K562 (cell line): ENCODE measurements around the gene SLC16A6. TPM values are rescaled to one million over a fixed set of nuclear protein-coding genes. Genes with fewer than 3 reads are reported as not detected.
A peak's percentile ranks its signal among the peaks of the same experiment; 100 is the strongest.

Experiments
- ATAC-seq: fragments of 200-7000 bp; cut with Tn5 transposase; 3 replicates; pipeline ENCODE4 v1.9.1; 2020; ENCODE audit warnings: moderate library complexity
- Bru-seq: library from RNA; stranded (reverse); fragments of 400-500 nt; gene quantifications from one replicate; lab custom pipeline; 2021; lab: Mats Ljungman, UMichigan
- BruChase-seq, 2 experiments: library from RNA; stranded (reverse); fragments of 400-500 nt; gene quantifications; one replicate each; lab custom pipeline; 2021; lab: Mats Ljungman, UMichigan
- BruUV-seq: library from RNA; stranded (reverse); fragments of 400-500 nt; replicated peaks from 2 replicates; lab custom pipeline; 2021; lab: Mats Ljungman, UMichigan
- CTCF ChIA-PET: fragments of 300-600 bp; formaldehyde crosslinking; extraction: SDS; loops from one replicate; lab custom pipeline; 2021; ENCODE audit warnings: low intra/inter-chr PET ratio; lab: Yijun Ruan, JAX
- POLR2A ChIA-PET: fragments of 300-600, 350-650 bp; sonication (Branson Sonifier 250); formaldehyde crosslinking; extraction: SDS; loops from one replicate; lab custom pipeline; 2021; ENCODE audit warnings: antibody characterized with exemption, inconsistent platforms; lab: Yijun Ruan, JAX
- DNase-seq, 4 experiments: peaks; one replicate each; pipeline versions ENCODE4 v3.0.0 to v3.0.0-alpha.2; 2011 to 2018; ENCODE audit warnings: low spot score in 3 of 4, mixed read lengths in 3 of 4; ENCODE audit errors: extremely low read depth in 1 of 4
- FAIRE-seq: peaks from 2 replicates; lab custom pipeline; 2011; peaks lifted over from hg19 to GRCh38; lab: Jason Lieb, UNC
- H2AFZ ChIP-seq: 2 replicates; pipeline ENCODE4 v1.6.0; 2011; ENCODE audit warnings: low read depth, low read length, control low read depth, inconsistent platforms
- H3K27ac ChIP-seq: fragments of 200-600 bp; 3 replicates; pipeline ENCODE4 v1.8.0; 2011; ENCODE audit warnings: low read depth, mild to moderate bottlenecking, control low read depth, inconsistent platforms, low read length, moderate library complexity, mixed read lengths; ENCODE audit errors: extremely low read depth
- H3K27me3 ChIP-seq, 2 experiments: fragments of 300-600 bp in 1 of 2; 2 replicates in 1 of 2; 3 replicates in 1 of 2; pipeline versions ENCODE4 v1.6.0 to v1.8.0; 2011; ENCODE audit warnings: inconsistent platforms in 2 of 2, low read length in 2 of 2, mild to moderate bottlenecking in 1 of 2, mixed read lengths in 1 of 2, moderate library complexity in 1 of 2; ENCODE audit not compliant: control insufficient read depth in 2 of 2, insufficient read depth in 2 of 2
- H3K36me3 ChIP-seq: fragments of 300-600 bp; 3 replicates; pipeline ENCODE4 v1.8.0; 2011; ENCODE audit warnings: mild to moderate bottlenecking, low read length, inconsistent platforms; ENCODE audit not compliant: control insufficient read depth, insufficient read depth
- H3K4me1 ChIP-seq, 2 experiments: fragments of 200-600 bp in 1 of 2; replicated peaks in 1 of 2; 2 replicates in 1 of 2; 3 replicates in 1 of 2; pipeline versions ENCODE4 v1.5.1 to v1.8.0; 2011; ENCODE audit warnings: inconsistent platforms in 2 of 2, low read length in 2 of 2, mild to moderate bottlenecking in 1 of 2, mixed read lengths in 1 of 2, moderate library complexity in 1 of 2; ENCODE audit not compliant: control insufficient read depth in 2 of 2, insufficient read depth in 2 of 2
- H3K4me2 ChIP-seq: 2 replicates; pipeline ENCODE4 v1.6.1; 2011; ENCODE audit warnings: low read length, control low read depth, inconsistent platforms, mixed read lengths; ENCODE audit not compliant: insufficient read depth
- H3K4me3 ChIP-seq: fragments of 200-600 bp; sonication (generic), shearing (Covaris generic); 2 replicates; pipeline ENCODE4 v1.5.1; 2016; ENCODE audit warnings: control low read depth, inconsistent platforms
- H3K79me2 ChIP-seq: fragments of 200-600 bp; 3 replicates; pipeline ENCODE4 v1.8.0; 2011; ENCODE audit warnings: low read length, inconsistent platforms; ENCODE audit not compliant: control insufficient read depth, insufficient read depth
- H3K9ac ChIP-seq, 2 experiments: 2 replicates each; pipeline versions ENCODE4 v1.6.0 to v1.6.1; 2011; ENCODE audit warnings: low read depth in 2 of 2, low read length in 2 of 2, control low read depth in 1 of 2, inconsistent platforms in 1 of 2, mild to moderate bottlenecking in 1 of 2, mixed read lengths in 1 of 2; ENCODE audit not compliant: insufficient read depth in 1 of 2
- H3K9me1 ChIP-seq: one replicate; pipeline ENCODE4 v1.6.0; 2011; ENCODE audit warnings: inconsistent platforms, mild to moderate bottlenecking, low read length, moderate library complexity; ENCODE audit not compliant: control insufficient read depth, insufficient read depth
- H3K9me3 ChIP-seq: replicated peaks from 2 replicates; pipeline ENCODE4 v1.5.1; 2011; ENCODE audit warnings: low read depth, low read length, inconsistent platforms; ENCODE audit not compliant: control insufficient read depth, insufficient read depth
- H4K20me1 ChIP-seq: replicated peaks from 2 replicates; pipeline ENCODE4 v1.6.1; 2011; ENCODE audit warnings: low read length, inconsistent platforms, mixed read lengths; ENCODE audit not compliant: control insufficient read depth, insufficient read depth
- WGBS: fragments of 100-300 bp; shearing (Covaris generic); methylation state at CpG from one replicate; pipeline ENCODE4 v1.1.6; 2016; ENCODE audit warnings: low coverage, mixed read lengths; ENCODE audit not compliant: insufficient coverage; ENCODE audit errors: missing lambda C conversion rate; 5-methylcytosine and 5-hydroxymethylcytosine counted together
- in situ Hi-C: fragments of 300-500 bp; cut with MboI; formaldehyde crosslinking; loops from 4 replicates; pipeline ENCODE4 v1.15.0; 2018; ENCODE audit warnings: inconsistent platforms, mixed read lengths
- intact Hi-C: fragments of 100-400 bp; cut with micrococcal nuclease; formaldehyde crosslinking; loops from 2 replicates; pipeline ENCODE4 v1.14.2; 2022
- long read RNA-seq, 3 experiments: library from polyadenylated mRNA in 2 of 3; library from RNA in 1 of 3; unstranded in 2 of 3; stranded (forward) in 1 of 3; transcript quantifications; one replicate each; pipeline ENCODE4 v2.0.0, GENCODE V29; 2019 to 2022
- polyA minus RNA-seq, 3 experiments: library from RNA; depleted of rRNA, polyadenylated mRNA; stranded (reverse); fragments of >200 nt; gene quantifications; 2 replicates each; pipeline ENCODE4 v1.2.3, GENCODE V29; 2011
- polyA plus RNA-seq, 8 experiments: library from polyadenylated mRNA; depleted of rRNA in 4 of 8; stranded (reverse) in 5 of 8; unstranded in 3 of 8; fragments of >200 nt; fragmentation: Nextera tagmentation in 2 of 8; fragmentation: Illumina TruSeq in 1 of 8; extraction: Ambion mirVana in 2 of 8; extraction: Trizol in 1 of 8; gene quantifications; 2 replicates each; pipeline versions ENCODE4 v1.2.1 to v1.2.3, GENCODE V29; 2011 to 2014; ENCODE audit warnings: inconsistent platforms in 1 of 8, missing spikeins in 1 of 8
- total RNA-seq, 7 experiments: library from RNA; depleted of rRNA in 6 of 7; stranded (reverse); fragments of >200 nt in 6 of 7; fragmentation: Illumina TruSeq in 2 of 7; extraction: Trizol in 2 of 7; gene quantifications; 2 replicates each; pipeline versions ENCODE4 v1.2.1 to v1.2.3, GENCODE V29; 2011 to 2021; ENCODE audit warnings: low replicate concordance in 1 of 7
- TF ChIP-seq, protein P1 (sequence below): fragments of 200-600 bp; sonication (generic); IDR thresholded peaks from one replicate; pipeline ENCODE4 v1.6.1; 2012; ENCODE audit warnings: mild to moderate bottlenecking, low read depth, low read length, inconsistent platforms

The SLC16A6 gene
- 0.14 and 0.33 TPM in 2 replicates for total RNA-seq (2011; cell fraction: chromatin; rRNA removed; ENCODE audit: low replicate concordance)
- total RNA-seq (2011; cell fraction: nucleolus; rRNA removed): 0.17 TPM in 1 of 2 replicates, not detected in the other
- total RNA-seq (2011; cell fraction: nucleoplasm; rRNA removed): 0.23 and 0.51 TPM in 2 replicates
- total RNA-seq (2014; rRNA removed): 0.04 and 0.05 TPM in 2 replicates
- total RNA-seq (2014; rRNA removed; fragmentation: Illumina TruSeq; extraction: Trizol): 0.15 and 0.26 TPM in 2 replicates
- 0.11 and 0.15 TPM in 2 replicates for total RNA-seq (2015; rRNA removed; fragmentation: Illumina TruSeq; extraction: Trizol)
- 0.16 and 0.42 TPM in 2 replicates for total RNA-seq (2021)
- 0.05 and 0.11 TPM in 2 replicates for polyA plus RNA-seq (2011; rRNA removed)
- polyA plus RNA-seq (2011; cell fraction: cytosol; rRNA removed): 0.04 TPM in 1 of 2 replicates, not detected in the other
- 0.10 and 0.11 TPM in 2 replicates for polyA plus RNA-seq (2011; cell fraction: nucleus; rRNA removed)
- polyA plus RNA-seq (2012): 0.17 and 0.21 TPM in 2 replicates
- 0.11 and 0.31 TPM in 2 replicates for polyA plus RNA-seq (2014; fragmentation: Illumina TruSeq; extraction: Trizol)
- under 1 TPM; 0.08 to 0.27 TPM for polyA plus RNA-seq (2014; fragmentation: Nextera tagmentation; extraction: Ambion mirVana)
- 0.07 and 0.15 TPM in 2 replicates for polyA plus RNA-seq (2014; rRNA removed)
- 0.39 TPM in 1 of 2 replicates, not detected in the other for polyA minus RNA-seq (2011; rRNA and poly(A)+ RNA removed)
- polyA minus RNA-seq (2011; cell fraction: cytosol; rRNA and poly(A)+ RNA removed): 0.67 and 1.3 TPM in 2 replicates
- polyA minus RNA-seq (2011; cell fraction: nucleus; rRNA and poly(A)+ RNA removed): 0.27 TPM in 1 of 2 replicates, not detected in the other
- percentile 49 among the genes with signal in this experiment for Bru-seq, nascent RNA
- percentile 43 among the genes with signal in this experiment for BruChase-seq, experiment 1, labeled RNA remaining after a 2-hour chase
- BruChase-seq, experiment 2, labeled RNA remaining after a 6-hour chase: percentile 42 among the genes with signal in this experiment
- long read RNA-seq, experiment 1, partial matches to known transcripts: 1 of 4 reads
- long read RNA-seq, experiment 1, other reads (novel, unspliced or antisense): 0 of 4 reads
- long read RNA-seq, experiment 2: 0 reads
- long read RNA-seq, experiment 3: 0 reads

- Histone ChIP-seq H3K79me2 (no peaks in the 10 kb centered on the region), H3K27me3 (peaks cover under 1 to 6% of the 10 kb centered on the region in 2 experiments; a peak in 4 of 5 replicates), H3K27ac (peak within 1 kb of the TSS; percentile 91), H3K9me3 (no peaks in the 10 kb centered on the region), H3K9ac (peak within 1 kb of the TSS; percentile 85 to 96), H3K4me3 (peak within 1 kb of the TSS; percentile 74), H4K20me1 (no peaks in the 10 kb centered on the region), H3K36me3 (no peaks in the 10 kb centered on the region), H3K9me1 (no peaks in the 10 kb centered on the region), H2AFZ (peak within 1 kb of the TSS; percentile 92), H3K4me2 (peak within 1 kb of the TSS; percentile 93), H3K4me1 (peaks cover 8 to 22% of the 10 kb centered on the region in 2 experiments)
- CTCF ChIA-PET: interaction anchor here (0.6 kb wide), 2 partner anchors 27 to 86 kb away, joined by 3 to 4 read pairs; no protein-coding TSS in a partner anchor
- intact Hi-C loops (no loop called here), in situ Hi-C loops (no loop called here)
- peak; percentile 61 for FAIRE-seq
- WGBS: 4% methylated on average over 22 of the region's 96 CpGs
- BruUV-seq: no TSS peak
- peak; percentile 84 to 90 (median 86) for DNase-seq
- peak; percentile 85 for ATAC-seq
- POLR2A ChIA-PET: interaction anchor here (0.6 to 1.6 kb wide), 5 partner anchors 10 to 150 kb away, joined by 3 to 7 read pairs (median 4); no protein-coding TSS in a partner anchor
- TF ChIP-seq, protein P1, sequence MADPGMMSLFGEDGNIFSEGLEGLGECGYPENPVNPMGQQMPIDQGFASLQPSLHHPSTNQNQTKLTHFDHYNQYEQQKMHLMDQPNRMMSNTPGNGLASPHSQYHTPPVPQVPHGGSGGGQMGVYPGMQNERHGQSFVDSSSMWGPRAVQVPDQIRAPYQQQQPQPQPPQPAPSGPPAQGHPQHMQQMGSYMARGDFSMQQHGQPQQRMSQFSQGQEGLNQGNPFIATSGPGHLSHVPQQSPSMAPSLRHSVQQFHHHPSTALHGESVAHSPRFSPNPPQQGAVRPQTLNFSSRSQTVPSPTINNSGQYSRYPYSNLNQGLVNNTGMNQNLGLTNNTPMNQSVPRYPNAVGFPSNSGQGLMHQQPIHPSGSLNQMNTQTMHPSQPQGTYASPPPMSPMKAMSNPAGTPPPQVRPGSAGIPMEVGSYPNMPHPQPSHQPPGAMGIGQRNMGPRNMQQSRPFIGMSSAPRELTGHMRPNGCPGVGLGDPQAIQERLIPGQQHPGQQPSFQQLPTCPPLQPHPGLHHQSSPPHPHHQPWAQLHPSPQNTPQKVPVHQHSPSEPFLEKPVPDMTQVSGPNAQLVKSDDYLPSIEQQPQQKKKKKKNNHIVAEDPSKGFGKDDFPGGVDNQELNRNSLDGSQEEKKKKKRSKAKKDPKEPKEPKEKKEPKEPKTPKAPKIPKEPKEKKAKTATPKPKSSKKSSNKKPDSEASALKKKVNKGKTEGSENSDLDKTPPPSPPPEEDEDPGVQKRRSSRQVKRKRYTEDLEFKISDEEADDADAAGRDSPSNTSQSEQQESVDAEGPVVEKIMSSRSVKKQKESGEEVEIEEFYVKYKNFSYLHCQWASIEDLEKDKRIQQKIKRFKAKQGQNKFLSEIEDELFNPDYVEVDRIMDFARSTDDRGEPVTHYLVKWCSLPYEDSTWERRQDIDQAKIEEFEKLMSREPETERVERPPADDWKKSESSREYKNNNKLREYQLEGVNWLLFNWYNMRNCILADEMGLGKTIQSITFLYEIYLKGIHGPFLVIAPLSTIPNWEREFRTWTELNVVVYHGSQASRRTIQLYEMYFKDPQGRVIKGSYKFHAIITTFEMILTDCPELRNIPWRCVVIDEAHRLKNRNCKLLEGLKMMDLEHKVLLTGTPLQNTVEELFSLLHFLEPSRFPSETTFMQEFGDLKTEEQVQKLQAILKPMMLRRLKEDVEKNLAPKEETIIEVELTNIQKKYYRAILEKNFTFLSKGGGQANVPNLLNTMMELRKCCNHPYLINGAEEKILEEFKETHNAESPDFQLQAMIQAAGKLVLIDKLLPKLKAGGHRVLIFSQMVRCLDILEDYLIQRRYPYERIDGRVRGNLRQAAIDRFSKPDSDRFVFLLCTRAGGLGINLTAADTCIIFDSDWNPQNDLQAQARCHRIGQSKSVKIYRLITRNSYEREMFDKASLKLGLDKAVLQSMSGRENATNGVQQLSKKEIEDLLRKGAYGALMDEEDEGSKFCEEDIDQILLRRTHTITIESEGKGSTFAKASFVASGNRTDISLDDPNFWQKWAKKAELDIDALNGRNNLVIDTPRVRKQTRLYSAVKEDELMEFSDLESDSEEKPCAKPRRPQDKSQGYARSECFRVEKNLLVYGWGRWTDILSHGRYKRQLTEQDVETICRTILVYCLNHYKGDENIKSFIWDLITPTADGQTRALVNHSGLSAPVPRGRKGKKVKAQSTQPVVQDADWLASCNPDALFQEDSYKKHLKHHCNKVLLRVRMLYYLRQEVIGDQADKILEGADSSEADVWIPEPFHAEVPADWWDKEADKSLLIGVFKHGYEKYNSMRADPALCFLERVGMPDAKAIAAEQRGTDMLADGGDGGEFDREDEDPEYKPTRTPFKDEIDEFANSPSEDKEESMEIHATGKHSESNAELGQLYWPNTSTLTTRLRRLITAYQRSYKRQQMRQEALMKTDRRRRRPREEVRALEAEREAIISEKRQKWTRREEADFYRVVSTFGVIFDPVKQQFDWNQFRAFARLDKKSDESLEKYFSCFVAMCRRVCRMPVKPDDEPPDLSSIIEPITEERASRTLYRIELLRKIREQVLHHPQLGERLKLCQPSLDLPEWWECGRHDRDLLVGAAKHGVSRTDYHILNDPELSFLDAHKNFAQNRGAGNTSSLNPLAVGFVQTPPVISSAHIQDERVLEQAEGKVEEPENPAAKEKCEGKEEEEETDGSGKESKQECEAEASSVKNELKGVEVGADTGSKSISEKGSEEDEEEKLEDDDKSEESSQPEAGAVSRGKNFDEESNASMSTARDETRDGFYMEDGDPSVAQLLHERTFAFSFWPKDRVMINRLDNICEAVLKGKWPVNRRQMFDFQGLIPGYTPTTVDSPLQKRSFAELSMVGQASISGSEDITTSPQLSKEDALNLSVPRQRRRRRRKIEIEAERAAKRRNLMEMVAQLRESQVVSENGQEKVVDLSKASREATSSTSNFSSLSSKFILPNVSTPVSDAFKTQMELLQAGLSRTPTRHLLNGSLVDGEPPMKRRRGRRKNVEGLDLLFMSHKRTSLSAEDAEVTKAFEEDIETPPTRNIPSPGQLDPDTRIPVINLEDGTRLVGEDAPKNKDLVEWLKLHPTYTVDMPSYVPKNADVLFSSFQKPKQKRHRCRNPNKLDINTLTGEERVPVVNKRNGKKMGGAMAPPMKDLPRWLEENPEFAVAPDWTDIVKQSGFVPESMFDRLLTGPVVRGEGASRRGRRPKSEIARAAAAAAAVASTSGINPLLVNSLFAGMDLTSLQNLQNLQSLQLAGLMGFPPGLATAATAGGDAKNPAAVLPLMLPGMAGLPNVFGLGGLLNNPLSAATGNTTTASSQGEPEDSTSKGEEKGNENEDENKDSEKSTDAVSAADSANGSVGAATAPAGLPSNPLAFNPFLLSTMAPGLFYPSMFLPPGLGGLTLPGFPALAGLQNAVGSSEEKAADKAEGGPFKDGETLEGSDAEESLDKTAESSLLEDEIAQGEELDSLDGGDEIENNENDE: no peak
Observed at GRCh38 chr17:68290955-68291835, at the start of gene SLC16A6, which contains the start of gene ARSG. Gene SLC16A6 (minus strand): TSS chr17:68291127. CDS start chr17:68278320, 12,807 bp downstream. Gene ARSG (plus strand): TSS chr17:68291495. CDS start chr17:68307494, 15,999 bp downstream.
